Fibroblast of skin of scalp (primary cell): Measurements from ENCODE around the gene MAP3K10. TPM values are rescaled to one million over a fixed set of nuclear protein-coding genes. Genes with fewer than 3 reads are reported as not detected.
"Not testable (repeated sequence)": the region's sequence is repeated elsewhere in the genome, so short reads cannot be mapped to it uniquely, and the experiment has no call there.

Experiments used
- DNase-seq: peaks from one replicate; pipeline ENCODE4 v3.0.0-alpha.2; 2013
- polyA plus RNA-seq, 2 experiments: library from polyadenylated mRNA; unstranded; fragments of 120-200 nt; gene quantifications; one replicate each; pipeline ENCODE4 v1.2.1, GENCODE V29; 2013; ENCODE audit not compliant: insufficient read length in 2 of 2

The MAP3K10 gene
- 15.1 TPM for polyA plus RNA-seq (2013, experiment 1 of 2; ENCODE audit: insufficient read length)
- polyA plus RNA-seq (2013, experiment 2 of 2; ENCODE audit: insufficient read length), result 14.0 TPM

- peak; percentile 77 for DNase-seq
Measured at GRCh38 chr19:40190891-40191835, at the start of gene MAP3K10. Gene MAP3K10, plus strand, starts transcription at chr19:40191426. Its CDS starts 606 bp downstream, at chr19:40192032.

- no peak for DNase-seq
Measured at GRCh38 chr19:40141551-40141950, 49.7 kb upstream of the MAP3K10 start.

- DNase-seq, result peak; percentile 31
Measured at GRCh38 chr19:40143612-40144011, 47.6 kb upstream of the MAP3K10 start.

- peak; percentile 8 for DNase-seq
Measured at GRCh38 chr19:40144151-40144550, 47.1 kb upstream of the MAP3K10 start.

- DNase-seq, result no peak
Measured at GRCh38 chr19:40144947-40145748, 46.1 kb upstream of the MAP3K10 start.

- DNase-seq, result not testable (repeated sequence)
Measured at GRCh38 chr19:40145749-40146029, 45.5 kb upstream of the MAP3K10 start.

- no peak for DNase-seq
Measured at GRCh38 chr19:40147338-40147692, 43.9 kb upstream of the MAP3K10 start.

GRCh38 chr19:40147693-40148347 lies 43.4 kb upstream of the MAP3K10 start:
- peak; percentile 65 for DNase-seq

GRCh38 chr19:40149501-40149900 lies 41.7 kb upstream of the MAP3K10 start:
- no peak for DNase-seq

GRCh38 chr19:40150170-40150569 lies 41.1 kb upstream of the MAP3K10 start:
- DNase-seq, result peak; percentile 40

GRCh38 chr19:40154121-40154680 lies 37.0 kb upstream of the MAP3K10 start:
- DNase-seq, result no peak

GRCh38 chr19:40155749-40156265 lies 35.4 kb upstream of the MAP3K10 start:
- peak; percentile 12 for DNase-seq

- no peak for DNase-seq
Measured at GRCh38 chr19:40157059-40157458, 34.2 kb upstream of the MAP3K10 start.

- no peak for DNase-seq
Measured at GRCh38 chr19:40159744-40160143, 31.5 kb upstream of the MAP3K10 start.

GRCh38 chr19:40162104-40162503 lies 29.1 kb upstream of the MAP3K10 start:
- no peak for DNase-seq

GRCh38 chr19:40163541-40164129 lies 27.6 kb upstream of the MAP3K10 start:
- DNase-seq, result no peak

GRCh38 chr19:40165362-40165937 lies 25.8 kb upstream of the MAP3K10 start:
- peak; percentile 46 for DNase-seq

GRCh38 chr19:40169482-40170302 lies 21.5 kb upstream of the MAP3K10 start:
- DNase-seq, result not testable (repeated sequence)

GRCh38 chr19:40170303-40170989 lies 20.8 kb upstream of the MAP3K10 start:
- not testable (repeated sequence) for DNase-seq

- DNase-seq, result not testable (repeated sequence)
Measured at GRCh38 chr19:40171293-40171692, 19.9 kb upstream of the MAP3K10 start.
